ENCODE results near the gene SRRD.

SRRD gene

GRCh38 chr22:26448941-26449340, 34.7 kb upstream of the SRRD start:
- TF ChIP-seq RAD21 (IDR thresholded peaks at IDR 0.05; ENCODE audit: low read depth) (no peak), TAF1 (IDR thresholded peaks at IDR 0.05; ENCODE audit: low read depth) (no peak), NFIC (IDR thresholded peaks at IDR 0.05) (no peak), CREB1 (IDR thresholded peaks at IDR 0.05; ENCODE audit: low read depth) (no peak), EP300 (IDR thresholded peaks at IDR 0.05; ENCODE audit: borderline replicate concordance) (no peak), EGR1 (IDR thresholded peaks at IDR 0.05) (no peak), FOXM1 (IDR thresholded peaks at IDR 0.05; ENCODE audit: borderline replicate concordance, low read depth) (no peak), ZBTB7A (IDR thresholded peaks at IDR 0.05; ENCODE audit: low read depth) (no peak)

- no peak for TF ChIP-seq YY1 (IDR thresholded peaks at IDR 0.05; ENCODE audit: low read depth)
Measured at GRCh38 chr22:26450453-26451185, 33.1 kb upstream of the SRRD start.

GRCh38 chr22:26452236-26453016, 31.3 kb upstream of the SRRD start:
- TF ChIP-seq TEAD4 (IDR thresholded peaks at IDR 0.05) (peak; percentile 87), ZBTB7A (IDR thresholded peaks at IDR 0.05; ENCODE audit: low read depth) (peak; percentile 79), TAF1 (IDR thresholded peaks at IDR 0.05; ENCODE audit: low read depth) (no peak), TCF12 (IDR thresholded peaks at IDR 0.05; ENCODE audit: low read depth) (peak; percentile 99), EGR1 (IDR thresholded peaks at IDR 0.05) (peak; percentile 92), USF1 (IDR thresholded peaks at IDR 0.05) (peak; percentile 55), EP300 (IDR thresholded peaks at IDR 0.05; ENCODE audit: borderline replicate concordance) (peak; percentile 94), CREB1 (IDR thresholded peaks at IDR 0.05; ENCODE audit: low read depth) (no peak), FOXM1 (IDR thresholded peaks at IDR 0.05; ENCODE audit: borderline replicate concordance, low read depth) (peak; percentile 81; the same call in 1 of the 2 replicates), NFIC (IDR thresholded peaks at IDR 0.05) (peak; percentile 92), RAD21 (IDR thresholded peaks at IDR 0.05; ENCODE audit: low read depth) (peak; percentile 35; the same call in 1 of the 2 replicates), REST (IDR thresholded peaks at IDR 0.05; ENCODE audit: low read depth) (no peak), YY1 (IDR thresholded peaks at IDR 0.05; ENCODE audit: low read depth) (0 out of 2 replicates have a peak, but pooled peaks have one; percentile 48), MAX (IDR thresholded peaks at IDR 0.05) (peak; percentile 90), CEBPB (IDR thresholded peaks at IDR 0.05) (peak; percentile 17; the same call in 1 of the 2 replicates)

- peak; percentile 26; the same call in 1 of the 2 replicates for TF ChIP-seq REST (IDR thresholded peaks at IDR 0.05; ENCODE audit: low read depth)
- TF ChIP-seq TCF12 (IDR thresholded peaks at IDR 0.05; ENCODE audit: low read depth), result no peak
- no peak for TF ChIP-seq NFIC (IDR thresholded peaks at IDR 0.05)
- TF ChIP-seq EGR1 (IDR thresholded peaks at IDR 0.05), result no peak
- TF ChIP-seq USF1 (IDR thresholded peaks at IDR 0.05), result no peak
Measured at GRCh38 chr22:26453216-26453615, 30.5 kb upstream of the SRRD start.

GRCh38 chr22:26453812-26454500, 29.7 kb upstream of the SRRD start:
- TF ChIP-seq EGR1 (IDR thresholded peaks at IDR 0.05) (no peak), TAF1 (IDR thresholded peaks at IDR 0.05; ENCODE audit: low read depth) (no peak), CREB1 (IDR thresholded peaks at IDR 0.05; ENCODE audit: low read depth) (no peak), YY1 (IDR thresholded peaks at IDR 0.05; ENCODE audit: low read depth) (no peak), TEAD4 (IDR thresholded peaks at IDR 0.05) (no peak), MAX (IDR thresholded peaks at IDR 0.05) (no peak), ZBTB7A (IDR thresholded peaks at IDR 0.05; ENCODE audit: low read depth) (no peak), FOXM1 (IDR thresholded peaks at IDR 0.05; ENCODE audit: borderline replicate concordance, low read depth) (no peak), CEBPB (IDR thresholded peaks at IDR 0.05) (no peak), USF1 (IDR thresholded peaks at IDR 0.05) (no peak), RAD21 (IDR thresholded peaks at IDR 0.05; ENCODE audit: low read depth) (no peak), REST (IDR thresholded peaks at IDR 0.05; ENCODE audit: low read depth) (no peak), NFIC (IDR thresholded peaks at IDR 0.05) (no peak), EP300 (IDR thresholded peaks at IDR 0.05; ENCODE audit: borderline replicate concordance) (no peak), TCF12 (IDR thresholded peaks at IDR 0.05; ENCODE audit: low read depth) (no peak)
